K562 (cell line): ENCODE results near the gene PBX2. TPM values are rescaled to one million over a fixed set of nuclear protein-coding genes. Genes with fewer than 3 reads are reported as not detected.

Source experiments
- BACH1 ChIP-seq: fragments of 200-800 bp; sonication (Bioruptor generic); IDR thresholded peaks from 2 replicates; pipeline ENCODE4 v1.6.1; 2016; ENCODE audit warnings: missing genetic modification characterization, missing compliant biosample characterization
- CAMTA2 ChIP-seq: fragments of 250-450 bp; sonication (Bioruptor Pico); conservative IDR thresholded peaks from 2 replicates; pipeline ENCODE4 v1.5.1; 2022
- ETV6 ChIP-seq, 3 experiments: fragments of 150-350 bp in 1 of 3; sonication (generic) in 1 of 3; formaldehyde crosslinking in 1 of 3; IDR thresholded peaks; 2 replicates each; pipeline versions ENCODE4 v1.6.1 to v1.8.0; 2014 to 2022; ENCODE audit warnings: borderline replicate concordance in 2 of 3, low read depth in 2 of 3, antibody characterized with exemption in 1 of 3, low read length in 1 of 3, mild to moderate bottlenecking in 1 of 3, missing genetic modification reagents in 1 of 3
- FOXA3 ChIP-seq, 2 experiments: fragments of 450-650 bp in 1 of 2; sonication (generic) in 1 of 2; formaldehyde crosslinking; IDR thresholded peaks in 1 of 2; conservative IDR thresholded peaks in 1 of 2; 2 replicates each; pipeline versions ENCODE4 v1.4.0 to v1.8.0; 2020 to 2022; ENCODE audit warnings: mild to moderate bottlenecking in 2 of 2, missing genetic modification reagents in 1 of 2
- POLR3G ChIP-seq: IDR thresholded peaks from 2 replicates; pipeline ENCODE4 v1.6.1; 2011; ENCODE audit not compliant: insufficient read length, insufficient replicate concordance; ENCODE audit errors: extremely low read depth
- SAFB ChIP-seq: fragments of 200-400 bp; formaldehyde crosslinking; IDR thresholded peaks from 2 replicates; pipeline ENCODE4 v1.6.1; 2017; ENCODE audit warnings: low read depth, low read length, borderline replicate concordance
- STAT5A ChIP-seq: IDR thresholded peaks from 2 replicates; pipeline ENCODE4 v1.6.1; 2012; ENCODE audit warnings: low read length, inconsistent platforms, borderline replicate concordance
- ZNF311 ChIP-seq: fragments of 250-450 bp; sonication (Bioruptor Pico); IDR thresholded peaks from 2 replicates; pipeline ENCODE4 v1.4.0; 2020; ENCODE audit warnings: mild to moderate bottlenecking, moderate library complexity
- ZNF408 ChIP-seq: fragments of 250-450 bp; sonication (Bioruptor Pico); IDR thresholded peaks from 2 replicates; pipeline ENCODE4 v1.4.0; 2020; ENCODE audit warnings: low read depth, mild to moderate bottlenecking, moderate library complexity
- ZNF79 ChIP-seq: fragments of 250-450 bp; sonication (Bioruptor Pico); IDR thresholded peaks from 2 replicates; pipeline ENCODE4 v1.4.0; 2020; ENCODE audit warnings: low read depth, mild to moderate bottlenecking, moderate library complexity
- polyA plus RNA-seq, 8 experiments: library from polyadenylated mRNA; depleted of rRNA in 4 of 8; stranded (reverse) in 5 of 8; unstranded in 3 of 8; fragments of >200 nt; fragmentation: Nextera tagmentation in 2 of 8; fragmentation: Illumina TruSeq in 1 of 8; extraction: Ambion mirVana in 2 of 8; extraction: Trizol in 1 of 8; gene quantifications; 2 replicates each; pipeline versions ENCODE4 v1.2.1 to v1.2.3, GENCODE V29; 2011 to 2014; ENCODE audit warnings: inconsistent platforms in 1 of 8, missing spikeins in 1 of 8
- total RNA-seq, 7 experiments: library from RNA; depleted of rRNA in 6 of 7; stranded (reverse); fragments of >200 nt in 6 of 7; fragmentation: Illumina TruSeq in 2 of 7; extraction: Trizol in 2 of 7; gene quantifications; 2 replicates each; pipeline versions ENCODE4 v1.2.1 to v1.2.3, GENCODE V29; 2011 to 2021; ENCODE audit warnings: low replicate concordance in 1 of 7
- TF ChIP-seq, protein P1 (sequence below): fragments of 200-800 bp; sonication (Bioruptor generic); IDR thresholded peaks from 2 replicates; pipeline ENCODE4 v1.6.1; 2017; ENCODE audit warnings: missing genetic modification characterization, missing compliant biosample characterization
- TF ChIP-seq, protein P2 (sequence below): fragments of 450-650 bp; formaldehyde crosslinking; IDR thresholded peaks from 2 replicates; pipeline ENCODE4 v1.4.0; 2022; ENCODE audit warnings: missing genetic modification characterization
- TF ChIP-seq, protein P3 (sequence below): fragments of 250-450 bp; sonication (Bioruptor Pico); IDR thresholded peaks from 2 replicates; pipeline ENCODE4 v1.8.0; 2022; ENCODE audit warnings: moderate library complexity, mild to moderate bottlenecking, inconsistent platforms
- TF ChIP-seq, protein P4 (sequence below), 2 experiments: fragments of 450-650 bp; IDR thresholded peaks; 2 replicates each; pipeline ENCODE4 v1.6.1; 2016; ENCODE audit warnings: mild to moderate bottlenecking in 2 of 2, borderline replicate concordance in 1 of 2, low read depth in 1 of 2, moderate library complexity in 1 of 2

The PBX2 gene
- total and polyA plus RNA-seq, 9 of the 15 experiments (the other 6 are each of a cell fraction or from before 2014, with no cell fraction given) = 1.9 to 134 (median 62.5) TPM

DNA sequence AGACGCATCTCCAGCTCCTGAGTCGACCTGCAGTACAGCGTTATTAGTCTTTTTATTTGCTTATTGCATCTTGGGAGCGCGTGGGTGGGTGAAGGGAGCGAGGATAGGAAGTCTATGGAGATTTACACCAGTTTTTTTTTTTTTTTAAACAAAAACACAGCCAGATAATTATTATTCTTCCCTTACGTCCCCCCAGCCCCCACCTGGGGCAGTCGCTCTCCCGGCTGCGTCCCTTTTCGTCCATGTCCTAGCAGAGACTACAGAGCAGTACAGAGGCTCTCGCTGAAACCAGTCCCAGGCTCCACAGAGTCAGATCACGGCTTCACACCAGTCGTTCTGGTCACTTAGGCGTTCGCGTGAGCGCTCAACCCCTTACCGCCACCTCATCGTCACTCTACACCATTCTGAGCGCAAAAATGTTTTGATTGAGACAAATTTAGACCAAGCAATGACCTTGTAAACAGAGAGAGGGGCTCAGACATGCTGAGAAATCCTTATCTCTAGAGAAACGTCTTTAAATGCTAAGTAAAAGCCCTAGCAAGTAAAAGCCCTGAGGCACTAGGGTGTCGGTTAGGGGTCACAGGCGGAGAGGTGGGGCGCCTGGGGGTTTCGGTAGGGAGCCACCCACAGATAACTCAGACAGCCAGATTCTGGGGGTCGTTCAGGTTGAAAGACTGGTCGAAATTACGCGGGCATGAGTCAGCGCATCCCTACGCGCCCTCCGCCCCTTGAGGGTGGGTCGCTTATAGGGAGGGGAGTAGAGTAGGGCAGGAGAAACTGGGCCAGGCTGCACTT lies 37.0 kb downstream of the PBX2 start (continued):
- TF ChIP-seq, protein P1, sequence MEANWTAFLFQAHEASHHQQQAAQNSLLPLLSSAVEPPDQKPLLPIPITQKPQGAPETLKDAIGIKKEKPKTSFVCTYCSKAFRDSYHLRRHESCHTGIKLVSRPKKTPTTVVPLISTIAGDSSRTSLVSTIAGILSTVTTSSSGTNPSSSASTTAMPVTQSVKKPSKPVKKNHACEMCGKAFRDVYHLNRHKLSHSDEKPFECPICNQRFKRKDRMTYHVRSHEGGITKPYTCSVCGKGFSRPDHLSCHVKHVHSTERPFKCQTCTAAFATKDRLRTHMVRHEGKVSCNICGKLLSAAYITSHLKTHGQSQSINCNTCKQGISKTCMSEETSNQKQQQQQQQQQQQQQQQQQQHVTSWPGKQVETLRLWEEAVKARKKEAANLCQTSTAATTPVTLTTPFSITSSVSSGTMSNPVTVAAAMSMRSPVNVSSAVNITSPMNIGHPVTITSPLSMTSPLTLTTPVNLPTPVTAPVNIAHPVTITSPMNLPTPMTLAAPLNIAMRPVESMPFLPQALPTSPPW (CRISPR knock-in tag) = peak; percentile 38; the same call in 1 of the 2 replicates
- TF ChIP-seq BACH1 (tag) (0 out of 2 replicates have a peak, but pooled peaks have one; percentile 31), ETV6 (IDR thresholded peaks at IDR 0.05; ENCODE audit: borderline replicate concordance in 1 of 2, low read depth in 2 of 2, low read length in 1 of 2) (no peak; a peak in 1 of 4 replicates), ETV6 (CRISPR knock-in tag; IDR thresholded peaks at IDR 0.05; ENCODE audit: borderline replicate concordance) (no peak), FOXA3 (CRISPR knock-in tag; conservative IDR thresholded peaks at IDR 0.05 in 1 of 2, IDR thresholded peaks at IDR 0.05 in 1 of 2) (peak in 1 of 2 experiments; percentile 53; a peak in 2 of 4 replicates), POLR3G (no peak), SAFB (no peak), ZNF408 (CRISPR knock-in tag) (no peak), STAT5A (no peak), ZNF79 (CRISPR knock-in tag) (no peak), CAMTA2 (CRISPR knock-in tag) (no peak), ZNF311 (CRISPR knock-in tag) (no peak)
- TF ChIP-seq, protein P2, sequence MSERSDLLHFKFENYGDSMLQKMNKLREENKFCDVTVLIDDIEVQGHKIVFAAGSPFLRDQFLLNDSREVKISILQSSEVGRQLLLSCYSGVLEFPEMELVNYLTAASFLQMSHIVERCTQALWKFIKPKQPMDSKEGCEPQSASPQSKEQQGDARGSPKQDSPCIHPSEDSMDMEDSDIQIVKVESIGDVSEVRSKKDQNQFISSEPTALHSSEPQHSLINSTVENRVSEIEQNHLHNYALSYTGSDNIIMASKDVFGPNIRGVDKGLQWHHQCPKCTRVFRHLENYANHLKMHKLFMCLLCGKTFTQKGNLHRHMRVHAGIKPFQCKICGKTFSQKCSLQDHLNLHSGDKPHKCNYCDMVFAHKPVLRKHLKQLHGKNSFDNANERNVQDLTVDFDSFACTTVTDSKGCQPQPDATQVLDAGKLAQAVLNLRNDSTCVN = no peak
- TF ChIP-seq, protein P3, sequence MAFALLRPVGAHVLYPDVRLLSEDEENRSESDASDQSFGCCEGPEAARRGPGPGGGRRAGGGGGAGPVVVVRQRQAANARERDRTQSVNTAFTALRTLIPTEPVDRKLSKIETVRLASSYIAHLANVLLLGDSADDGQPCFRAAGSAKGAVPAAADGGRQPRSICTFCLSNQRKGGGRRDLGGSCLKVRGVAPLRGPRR (CRISPR knock-in tag) = no peak
- TF ChIP-seq, protein P4, sequence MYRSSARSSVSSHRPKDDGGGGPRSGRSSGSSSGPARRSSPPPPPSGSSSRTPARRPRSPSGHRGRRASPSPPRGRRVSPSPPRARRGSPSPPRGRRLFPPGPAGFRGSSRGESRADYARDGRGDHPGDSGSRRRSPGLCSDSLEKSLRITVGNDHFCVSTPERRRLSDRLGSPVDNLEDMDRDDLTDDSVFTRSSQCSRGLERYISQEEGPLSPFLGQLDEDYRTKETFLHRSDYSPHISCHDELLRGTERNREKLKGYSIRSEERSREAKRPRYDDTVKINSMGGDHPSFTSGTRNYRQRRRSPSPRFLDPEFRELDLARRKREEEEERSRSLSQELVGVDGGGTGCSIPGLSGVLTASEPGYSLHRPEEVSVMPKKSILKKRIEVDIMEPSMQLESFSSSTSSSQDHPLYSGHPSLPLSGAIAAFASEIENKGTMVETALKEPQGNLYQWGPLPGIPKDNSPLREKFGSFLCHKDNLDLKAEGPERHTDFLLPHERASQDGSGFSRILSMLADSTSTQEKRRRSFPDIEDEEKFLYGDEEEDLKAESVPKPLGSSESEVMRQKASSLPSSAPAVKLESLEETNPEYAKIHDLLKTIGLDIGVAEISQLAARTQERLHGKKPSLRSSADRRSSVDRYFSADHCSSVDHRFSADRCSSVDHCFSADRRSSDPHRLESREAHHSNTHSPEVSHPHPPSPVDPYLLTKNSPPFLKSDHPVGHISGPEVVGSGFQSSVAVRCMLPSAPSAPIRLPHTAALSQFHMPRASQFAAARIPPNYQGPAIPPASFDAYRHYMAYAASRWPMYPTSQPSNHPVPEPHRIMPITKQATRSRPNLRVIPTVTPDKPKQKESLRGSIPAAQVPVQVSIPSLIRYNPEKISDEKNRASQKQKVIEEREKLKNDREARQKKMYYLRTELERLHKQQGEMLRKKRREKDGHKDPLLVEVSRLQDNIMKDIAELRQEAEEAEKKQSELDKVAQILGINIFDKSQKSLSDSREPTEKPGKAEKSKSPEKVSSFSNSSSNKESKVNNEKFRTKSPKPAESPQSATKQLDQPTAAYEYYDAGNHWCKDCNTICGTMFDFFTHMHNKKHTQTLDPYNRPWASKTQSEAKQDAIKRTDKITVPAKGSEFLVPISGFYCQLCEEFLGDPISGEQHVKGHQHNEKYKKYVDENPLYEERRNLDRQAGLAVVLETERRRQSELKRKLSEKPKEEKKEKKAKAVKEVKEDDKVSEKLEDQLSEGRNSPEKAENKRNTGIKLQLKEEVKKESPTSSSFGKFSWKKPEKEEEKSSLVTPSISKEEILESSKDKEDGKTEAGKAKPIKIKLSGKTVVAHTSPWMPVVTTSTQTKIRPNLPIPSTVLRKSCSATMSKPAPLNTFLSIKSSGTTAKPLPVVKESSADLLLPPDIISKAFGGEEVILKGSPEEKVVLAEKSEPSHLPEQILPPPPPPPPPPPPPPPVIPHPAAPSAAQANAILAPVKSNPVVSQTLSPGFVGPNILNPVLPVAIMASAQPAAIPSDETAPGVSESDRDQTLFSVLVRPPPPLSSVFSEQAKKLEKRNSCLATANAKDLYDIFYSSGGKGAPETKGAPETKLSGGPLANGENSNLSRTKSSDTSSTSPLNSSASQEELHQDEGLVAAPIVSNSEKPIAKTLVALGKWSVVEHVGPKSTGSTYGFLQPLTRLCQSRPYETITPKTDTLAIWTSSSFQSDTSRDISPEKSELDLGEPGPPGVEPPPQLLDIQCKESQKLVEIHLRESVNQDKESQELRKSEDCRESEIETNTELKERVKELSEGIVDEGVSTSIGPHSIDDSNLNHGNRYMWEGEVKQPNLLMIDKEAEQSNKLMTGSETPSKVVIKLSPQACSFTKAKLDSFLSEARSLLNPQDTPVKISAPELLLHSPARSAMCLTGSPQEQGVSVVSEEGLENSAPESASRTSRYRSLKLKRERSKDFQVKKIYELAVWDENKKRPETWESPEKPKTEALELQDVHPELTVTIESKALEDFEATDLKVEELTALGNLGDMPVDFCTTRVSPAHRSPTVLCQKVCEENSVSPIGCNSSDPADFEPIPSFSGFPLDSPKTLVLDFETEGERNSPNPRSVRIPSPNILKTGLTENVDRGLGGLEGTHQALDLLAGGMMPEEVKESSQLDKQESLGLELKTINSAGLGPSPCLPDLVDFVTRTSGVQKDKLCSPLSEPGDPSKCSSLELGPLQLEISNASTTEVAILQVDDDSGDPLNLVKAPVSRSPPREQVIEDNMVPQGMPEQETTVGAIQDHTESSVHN (IDR thresholded peaks at IDR 0.05; ENCODE audit: borderline replicate concordance in 1 of 2, low read depth in 1 of 2) = no peak
